ENCODE data around the gene KRABD2.
A peak's percentile ranks its signal among the peaks of the same experiment; 100 is the strongest.

Gene KRABD2

DNA sequence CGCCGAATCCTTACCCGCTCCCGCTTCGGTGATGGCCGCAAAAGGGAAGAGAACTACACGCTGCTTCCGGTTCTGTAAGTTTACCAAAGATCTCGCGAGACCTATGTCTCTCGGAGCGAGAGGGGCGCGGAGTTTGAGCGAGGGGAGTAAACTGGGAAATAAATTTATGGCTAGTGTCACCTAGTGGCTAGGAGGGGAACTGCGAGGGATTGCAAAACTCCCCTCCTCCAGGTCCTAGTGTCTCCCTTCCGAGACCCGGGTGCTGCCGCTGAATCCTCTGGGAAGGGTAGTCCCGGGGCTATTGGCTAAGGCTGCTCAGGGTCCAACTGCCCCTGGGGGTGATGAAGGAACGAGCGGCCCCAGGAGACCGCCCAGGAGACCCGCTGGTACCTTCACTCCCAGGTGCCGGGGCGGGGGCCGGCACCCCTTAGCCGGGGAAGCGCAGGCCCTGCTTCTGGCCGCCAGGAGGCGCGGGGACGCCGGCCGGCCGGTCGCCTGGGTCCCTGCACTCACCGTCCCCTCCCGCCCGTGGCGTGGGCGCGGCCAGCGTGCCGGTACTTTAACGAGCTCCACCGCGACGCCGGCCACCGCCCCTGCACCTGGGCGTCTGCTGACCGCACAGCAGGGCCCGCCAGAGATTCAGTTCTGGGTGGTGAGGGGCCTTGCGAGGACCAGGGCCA, 6.8 kb upstream of the KRABD2 start, which contains the start of gene RPL26 (continued):
- TF ChIP-seq, protein P1, sequence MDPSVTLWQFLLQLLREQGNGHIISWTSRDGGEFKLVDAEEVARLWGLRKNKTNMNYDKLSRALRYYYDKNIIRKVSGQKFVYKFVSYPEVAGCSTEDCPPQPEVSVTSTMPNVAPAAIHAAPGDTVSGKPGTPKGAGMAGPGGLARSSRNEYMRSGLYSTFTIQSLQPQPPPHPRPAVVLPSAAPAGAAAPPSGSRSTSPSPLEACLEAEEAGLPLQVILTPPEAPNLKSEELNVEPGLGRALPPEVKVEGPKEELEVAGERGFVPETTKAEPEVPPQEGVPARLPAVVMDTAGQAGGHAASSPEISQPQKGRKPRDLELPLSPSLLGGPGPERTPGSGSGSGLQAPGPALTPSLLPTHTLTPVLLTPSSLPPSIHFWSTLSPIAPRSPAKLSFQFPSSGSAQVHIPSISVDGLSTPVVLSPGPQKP (IDR thresholded peaks at IDR 0.05; ENCODE audit: low read depth, low read length), result peak; percentile 74; the same call in 1 of the 2 replicates
- TF ChIP-seq MEF2B (IDR thresholded peaks at IDR 0.05; ENCODE audit: partially characterized antibody, poor library complexity, severe bottlenecking), result peak; percentile 54
- TF ChIP-seq GATAD2B (conservative IDR thresholded peaks at IDR 0.05; ENCODE audit: low read depth), result peak; percentile 94
- TF ChIP-seq, protein P2, sequence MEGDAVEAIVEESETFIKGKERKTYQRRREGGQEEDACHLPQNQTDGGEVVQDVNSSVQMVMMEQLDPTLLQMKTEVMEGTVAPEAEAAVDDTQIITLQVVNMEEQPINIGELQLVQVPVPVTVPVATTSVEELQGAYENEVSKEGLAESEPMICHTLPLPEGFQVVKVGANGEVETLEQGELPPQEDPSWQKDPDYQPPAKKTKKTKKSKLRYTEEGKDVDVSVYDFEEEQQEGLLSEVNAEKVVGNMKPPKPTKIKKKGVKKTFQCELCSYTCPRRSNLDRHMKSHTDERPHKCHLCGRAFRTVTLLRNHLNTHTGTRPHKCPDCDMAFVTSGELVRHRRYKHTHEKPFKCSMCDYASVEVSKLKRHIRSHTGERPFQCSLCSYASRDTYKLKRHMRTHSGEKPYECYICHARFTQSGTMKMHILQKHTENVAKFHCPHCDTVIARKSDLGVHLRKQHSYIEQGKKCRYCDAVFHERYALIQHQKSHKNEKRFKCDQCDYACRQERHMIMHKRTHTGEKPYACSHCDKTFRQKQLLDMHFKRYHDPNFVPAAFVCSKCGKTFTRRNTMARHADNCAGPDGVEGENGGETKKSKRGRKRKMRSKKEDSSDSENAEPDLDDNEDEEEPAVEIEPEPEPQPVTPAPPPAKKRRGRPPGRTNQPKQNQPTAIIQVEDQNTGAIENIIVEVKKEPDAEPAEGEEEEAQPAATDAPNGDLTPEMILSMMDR (IDR thresholded peaks at IDR 0.05 in 2 of 3, conservative IDR thresholded peaks at IDR 0.05 in 1 of 3; ENCODE audit: control insufficient read depth in 2 of 3, extremely low read depth in 1 of 3, insufficient read depth in 1 of 3, low read depth in 3 of 3, low read length in 3 of 3), result peak; percentile 77 to 96 (median 87)
- peak; percentile 75 for TF ChIP-seq GABPA (IDR thresholded peaks at IDR 0.05; ENCODE audit: low read depth)
- no peak for TF ChIP-seq JUNB (IDR thresholded peaks at IDR 0.05)
- 0 out of 2 replicates have a peak, but pooled peaks have one; percentile 26 for TF ChIP-seq WRNIP1 (IDR thresholded peaks at IDR 0.05; ENCODE audit: borderline replicate concordance, low read depth, low read length)
- TF ChIP-seq RB1 (IDR thresholded peaks at IDR 0.05; ENCODE audit: borderline replicate concordance), result 0 out of 2 replicates have a peak, but pooled peaks have one; percentile 79
- TF ChIP-seq DPF2 (IDR thresholded peaks at IDR 0.05), result peak; percentile 82; the same call in 1 of the 2 replicates
- TF ChIP-seq, protein P3, sequence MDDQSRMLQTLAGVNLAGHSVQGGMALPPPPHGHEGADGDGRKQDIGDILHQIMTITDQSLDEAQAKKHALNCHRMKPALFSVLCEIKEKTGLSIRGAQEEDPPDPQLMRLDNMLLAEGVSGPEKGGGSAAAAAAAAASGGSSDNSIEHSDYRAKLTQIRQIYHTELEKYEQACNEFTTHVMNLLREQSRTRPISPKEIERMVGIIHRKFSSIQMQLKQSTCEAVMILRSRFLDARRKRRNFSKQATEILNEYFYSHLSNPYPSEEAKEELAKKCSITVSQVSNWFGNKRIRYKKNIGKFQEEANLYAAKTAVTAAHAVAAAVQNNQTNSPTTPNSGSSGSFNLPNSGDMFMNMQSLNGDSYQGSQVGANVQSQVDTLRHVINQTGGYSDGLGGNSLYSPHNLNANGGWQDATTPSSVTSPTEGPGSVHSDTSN (IDR thresholded peaks at IDR 0.05; ENCODE audit: insufficient replicate concordance, low read depth, low read length), result no peak
- TF ChIP-seq CBX3 (IDR thresholded peaks at IDR 0.05; ENCODE audit: borderline replicate concordance, low read depth), result no peak
- TF ChIP-seq, protein P4, sequence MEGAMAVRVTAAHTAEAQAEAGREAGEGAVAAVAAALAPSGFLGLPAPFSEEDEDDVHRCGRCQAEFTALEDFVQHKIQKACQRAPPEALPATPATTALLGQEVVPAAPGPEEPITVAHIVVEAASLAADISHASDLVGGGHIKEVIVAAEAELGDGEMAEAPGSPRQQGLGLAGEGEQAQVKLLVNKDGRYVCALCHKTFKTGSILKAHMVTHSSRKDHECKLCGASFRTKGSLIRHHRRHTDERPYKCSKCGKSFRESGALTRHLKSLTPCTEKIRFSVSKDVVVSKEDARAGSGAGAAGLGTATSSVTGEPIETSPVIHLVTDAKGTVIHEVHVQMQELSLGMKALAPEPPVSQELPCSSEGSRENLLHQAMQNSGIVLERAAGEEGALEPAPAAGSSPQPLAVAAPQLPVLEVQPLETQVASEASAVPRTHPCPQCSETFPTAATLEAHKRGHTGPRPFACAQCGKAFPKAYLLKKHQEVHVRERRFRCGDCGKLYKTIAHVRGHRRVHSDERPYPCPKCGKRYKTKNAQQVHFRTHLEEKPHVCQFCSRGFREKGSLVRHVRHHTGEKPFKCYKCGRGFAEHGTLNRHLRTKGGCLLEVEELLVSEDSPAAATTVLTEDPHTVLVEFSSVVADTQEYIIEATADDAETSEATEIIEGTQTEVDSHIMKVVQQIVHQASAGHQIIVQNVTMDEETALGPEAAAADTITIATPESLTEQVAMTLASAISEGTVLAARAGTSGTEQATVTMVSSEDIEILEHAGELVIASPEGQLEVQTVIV (IDR thresholded peaks at IDR 0.05; ENCODE audit: borderline replicate concordance, partially characterized antibody), result peak; percentile 68
- TF ChIP-seq POLR2AphosphoS5 (IDR thresholded peaks at IDR 0.05; ENCODE audit: low read length), result peak; percentile 99
- TF ChIP-seq SREBF1 (IDR thresholded peaks at IDR 0.05; ENCODE audit: low read length), result peak; percentile 54; the same call in 1 of the 2 replicates
- TF ChIP-seq ATF2 (IDR thresholded peaks at IDR 0.05; ENCODE audit: low read length), result peak; percentile 65; the same call in 1 of the 2 replicates
- TF ChIP-seq BCL11A (IDR thresholded peaks at IDR 0.05; ENCODE audit: low read depth, low read length), result 0 out of 2 replicates have a peak, but pooled peaks have one; percentile 10
- TF ChIP-seq RELB (IDR thresholded peaks at IDR 0.05; ENCODE audit: low read depth), result peak; percentile 99
- TF ChIP-seq SMAD5 (IDR thresholded peaks at IDR 0.05; ENCODE audit: low read depth), result peak; percentile 98
- TF ChIP-seq TCF3 (IDR thresholded peaks at IDR 0.05; ENCODE audit: borderline replicate concordance, insufficient read depth, low read depth, low read length), result peak; percentile 45

Data from GM12878 (cell line).